SHP77 treated with DMSO at 0.1 percent for 48 hours (cell line): ENCODE data around the gene CSNK1A1.
"Not testable (repeated sequence)": the region's sequence is repeated elsewhere in the genome, so short reads cannot be mapped to it uniquely, and the experiment has no call there.

Experiments used
- DNase-seq: peaks from one replicate; lab custom pipeline; 2025; lab: John Stamatoyannopoulos, UW

The CSNK1A1 gene

GRCh38 chr5:149528281-149529060 lies 22.8 kb downstream of the CSNK1A1 start:
- DNase-seq, result no peak

GRCh38 chr5:149526845-149527590 lies 24.2 kb downstream of the CSNK1A1 start:
- no peak for DNase-seq

- DNase-seq, result no peak
Observed at GRCh38 chr5:149521739-149522685, 29.2 kb downstream of the CSNK1A1 start.

GRCh38 chr5:149519601-149520000 lies 31.6 kb downstream of the CSNK1A1 start:
- no peak for DNase-seq

- DNase-seq, result no peak
Observed at GRCh38 chr5:149518620-149519019, 32.6 kb downstream of the CSNK1A1 start.

- no peak for DNase-seq
Observed at GRCh38 chr5:149517461-149518122, 33.6 kb downstream of the CSNK1A1 start.

GRCh38 chr5:149514512-149514911 lies 36.7 kb downstream of the CSNK1A1 start:
- no peak for DNase-seq

- not testable (repeated sequence) for DNase-seq
Observed at GRCh38 chr5:149513372-149513947, 37.8 kb downstream of the CSNK1A1 start.

GRCh38 chr5:149510136-149510535 lies 41.1 kb downstream of the CSNK1A1 start:
- DNase-seq, result no peak

GRCh38 chr5:149504677-149505076 lies 46.6 kb downstream of the CSNK1A1 start:
- DNase-seq, result no peak

- no peak for DNase-seq
Observed at GRCh38 chr5:149503006-149503405, 48.2 kb downstream of the CSNK1A1 start.

- no peak for DNase-seq
Observed at GRCh38 chr5:149500922-149501582, 50.2 kb downstream of the CSNK1A1 start.

- no peak for DNase-seq
Observed at GRCh38 chr5:149498724-149499336, 52.4 kb downstream of the CSNK1A1 start.

GRCh38 chr5:149497357-149497756 lies 53.9 kb downstream of the CSNK1A1 start:
- no peak for DNase-seq

- DNase-seq, result no peak
Observed at GRCh38 chr5:149496917-149497316, 54.3 kb downstream of the CSNK1A1 start.

- no peak for DNase-seq
Observed at GRCh38 chr5:149496166-149496565, 55.1 kb downstream of the CSNK1A1 start.

GRCh38 chr5:149495673-149496072 lies 55.6 kb downstream of the CSNK1A1 start:
- no peak for DNase-seq

GRCh38 chr5:149493316-149493715 lies 57.9 kb downstream of the CSNK1A1 start:
- no peak for DNase-seq

GRCh38 chr5:149492781-149493180 lies 58.5 kb downstream of the CSNK1A1 start:
- no peak for DNase-seq
